Karpas-422 (cell line): Measurements from ENCODE around the gene PVRIG. TPM values are rescaled to one million over a fixed set of nuclear protein-coding genes. Genes with fewer than 3 reads are reported as not detected.
"Not testable (repeated sequence)": the region's sequence is repeated elsewhere in the genome, so short reads cannot be mapped to it uniquely, and the experiment has no call there.

Experiments used
- DNase-seq: peaks from one replicate; pipeline ENCODE4 v3.0.0-alpha.2; 2015
- H2AFZ ChIP-seq: fragments of 200-600 bp; sonication (generic); 2 replicates; pipeline ENCODE4 v1.6.1; 2014; ENCODE audit warnings: antibody characterized with exemption, low read length, mixed read lengths
- H3K27ac ChIP-seq: fragments of 200-600 bp; sonication (generic); 2 replicates; pipeline ENCODE4 v1.5.1; 2014; ENCODE audit warnings: mild to moderate bottlenecking, low read length, moderate library complexity
- H3K27me3 ChIP-seq: fragments of 200-600 bp; sonication (generic); 2 replicates; pipeline ENCODE4 v1.6.1; 2014; ENCODE audit warnings: low read length, mixed read lengths
- H3K36me3 ChIP-seq: fragments of 200-600 bp; sonication (generic); 2 replicates; pipeline ENCODE4 v1.6.1; 2014; ENCODE audit warnings: low read length, mixed read lengths; ENCODE audit not compliant: insufficient read depth
- H3K4me1 ChIP-seq: fragments of 200-600 bp; sonication (generic); 2 replicates; pipeline ENCODE4 v1.6.1; 2014; ENCODE audit warnings: mild to moderate bottlenecking, low read length, mixed read lengths
- H3K4me2 ChIP-seq: fragments of 200-600 bp; sonication (generic); 2 replicates; pipeline ENCODE4 v1.6.1; 2014; ENCODE audit warnings: low read length, low read depth, mild to moderate bottlenecking; ENCODE audit not compliant: poor library complexity, severe bottlenecking
- H3K4me3 ChIP-seq: fragments of 200-600 bp; sonication (generic); 2 replicates; pipeline ENCODE4 v1.5.1; 2014; ENCODE audit warnings: mild to moderate bottlenecking, antibody characterized with exemption, low read length, mixed read lengths
- H3K79me2 ChIP-seq: fragments of 200-600 bp; sonication (generic); 2 replicates; pipeline ENCODE4 v1.6.1; 2014; ENCODE audit warnings: mild to moderate bottlenecking, low read length, mixed read lengths
- H3K9ac ChIP-seq: fragments of 200-600 bp; sonication (generic); 2 replicates; pipeline ENCODE4 v1.6.0; 2014; ENCODE audit warnings: low read length
- H3K9me2 ChIP-seq: fragments of 200-600 bp; sonication (generic), shearing (Covaris generic); replicated peaks from 2 replicates; pipeline ENCODE4 v1.6.0; 2014; ENCODE audit warnings: mild to moderate bottlenecking, low read length, moderate library complexity; ENCODE audit not compliant: insufficient read depth
- H3K9me3 ChIP-seq: fragments of 300-700, 200-600 bp; sonication (generic); 2 replicates; pipeline ENCODE4 v1.6.1; 2014; ENCODE audit warnings: low read length, mixed read lengths
- H4K20me1 ChIP-seq: fragments of 200-600 bp; sonication (generic); 2 replicates; pipeline ENCODE4 v1.6.1; 2014; ENCODE audit warnings: mild to moderate bottlenecking, antibody characterized with exemption, low read length, low read depth; ENCODE audit not compliant: insufficient read depth
- total RNA-seq: library from RNA; depleted of rRNA; stranded (reverse); fragments of >200 nt; shearing (Covaris generic); gene quantifications from 2 replicates; pipeline ENCODE4 v1.2.3, GENCODE V29; 2014; ENCODE audit warnings: low replicate concordance

PVRIG gene
- total RNA-seq, 1 experiment from 2014 or later, result 1.6 TPM

GRCh38 chr7:100248483-100248882 is 28.7 kb downstream of the PVRIG start:
- Histone ChIP-seq H2AFZ (no peak overlapping the region), H4K20me1 (no peaks in the 10 kb centered on the region), H3K27ac (no peak overlapping the region), H3K4me2 (no peak overlapping the region), H3K9ac (no peak overlapping the region), H3K79me2 (no peaks in the 10 kb centered on the region), H3K36me3 (no peaks in the 10 kb centered on the region), H3K4me3 (no peak overlapping the region), H3K9me3 (no peaks in the 10 kb centered on the region), H3K9me2 (no peaks in the 10 kb centered on the region), H3K4me1 (no peaks in the 10 kb centered on the region), H3K27me3 (no peaks in the 10 kb centered on the region)
- DNase-seq, result no peak

- Histone ChIP-seq H3K79me2 (no peaks in the 10 kb centered on the region), H3K27ac (no peak overlapping the region), H4K20me1 (no peaks in the 10 kb centered on the region), H3K4me2 (no peak overlapping the region), H3K9me2 (no peaks in the 10 kb centered on the region), H3K9ac (no peak overlapping the region), H3K9me3 (no peaks in the 10 kb centered on the region), H3K36me3 (no peaks in the 10 kb centered on the region), H3K27me3 (no peaks in the 10 kb centered on the region), H3K4me3 (no peak overlapping the region), H3K4me1 (no peaks in the 10 kb centered on the region), H2AFZ (no peak overlapping the region)
- DNase-seq, result no peak
Observed at GRCh38 chr7:100257017-100257416, 37.3 kb downstream of the PVRIG start.

GRCh38 chr7:100259984-100260383 is 40.2 kb downstream of the PVRIG start:
- not testable (repeated sequence) for H3K4me2 ChIP-seq, H3K4me3 ChIP-seq, H3K9me3 ChIP-seq, H3K27me3 ChIP-seq, H3K9me2 ChIP-seq, H4K20me1 ChIP-seq, H2AFZ ChIP-seq, H3K79me2 ChIP-seq, H3K36me3 ChIP-seq, DNase-seq, H3K27ac ChIP-seq, H3K9ac ChIP-seq, H3K4me1 ChIP-seq

- H3K4me1 ChIP-seq, H4K20me1 ChIP-seq, H3K4me2 ChIP-seq, H2AFZ ChIP-seq, DNase-seq, H3K36me3 ChIP-seq, H3K4me3 ChIP-seq, H3K9me2 ChIP-seq, H3K9ac ChIP-seq, H3K27ac ChIP-seq, H3K27me3 ChIP-seq, H3K9me3 ChIP-seq, H3K79me2 ChIP-seq: not testable (repeated sequence)
Observed at GRCh38 chr7:100262896-100263295, 43.1 kb downstream of the PVRIG start.

- not testable (repeated sequence) for H3K4me3 ChIP-seq, H3K4me1 ChIP-seq, H4K20me1 ChIP-seq, H3K9me3 ChIP-seq, H3K27ac ChIP-seq, H3K36me3 ChIP-seq, H2AFZ ChIP-seq, DNase-seq, H3K4me2 ChIP-seq, H3K27me3 ChIP-seq, H3K9ac ChIP-seq, H3K9me2 ChIP-seq, H3K79me2 ChIP-seq
Observed at GRCh38 chr7:100264223-100264622, 44.5 kb downstream of the PVRIG start.

GRCh38 chr7:100264669-100265165 is 45.0 kb downstream of the PVRIG start:
- H3K9me3 ChIP-seq, H3K4me2 ChIP-seq, H3K9ac ChIP-seq, H3K4me3 ChIP-seq, H3K79me2 ChIP-seq, H2AFZ ChIP-seq, H3K36me3 ChIP-seq, H3K27me3 ChIP-seq, DNase-seq, H4K20me1 ChIP-seq, H3K9me2 ChIP-seq, H3K27ac ChIP-seq, H3K4me1 ChIP-seq: not testable (repeated sequence)

GRCh38 chr7:100265851-100266250 is 46.1 kb downstream of the PVRIG start:
- not testable (repeated sequence) for H3K36me3 ChIP-seq, DNase-seq, H3K4me2 ChIP-seq, H3K4me3 ChIP-seq, H2AFZ ChIP-seq, H3K27ac ChIP-seq, H3K9me2 ChIP-seq, H3K4me1 ChIP-seq, H3K9me3 ChIP-seq, H3K9ac ChIP-seq, H3K27me3 ChIP-seq, H4K20me1 ChIP-seq, H3K79me2 ChIP-seq

GRCh38 chr7:100266576-100267354 is 47.0 kb downstream of the PVRIG start:
- no peaks in the 10 kb centered on the region for H4K20me1 ChIP-seq
- no peaks in the 10 kb centered on the region for H3K9me2 ChIP-seq
- no peaks in the 10 kb centered on the region for H3K27me3 ChIP-seq
- H3K4me2 ChIP-seq, result no peak overlapping the region
- no peak overlapping the region for H3K9ac ChIP-seq
- H3K9me3 ChIP-seq, result no peaks in the 10 kb centered on the region
- H3K36me3 ChIP-seq, result no peaks in the 10 kb centered on the region
- no peak for DNase-seq
- no peak overlapping the region for H2AFZ ChIP-seq
- no peaks in the 10 kb centered on the region for H3K4me1 ChIP-seq
- no peak overlapping the region for H3K27ac ChIP-seq
- no peak overlapping the region for H3K4me3 ChIP-seq
- no peaks in the 10 kb centered on the region for H3K79me2 ChIP-seq
